GM12878 (cell line): ENCODE measurements around the gene CARMIL3. TPM values are rescaled to one million over a fixed set of nuclear protein-coding genes. Genes with fewer than 3 reads are reported as not detected.
A peak's percentile ranks its signal among the peaks of the same experiment; 100 is the strongest.

Experiments used
- ATAC-seq: fragments of 200-7000 bp; cut with Tn5 transposase; 3 replicates; pipeline ENCODE4 v1.9.1; 2020; ENCODE audit warnings: mild to moderate bottlenecking, moderate library complexity
- BruUV-seq: library from RNA; stranded (reverse); fragments of 400-500 nt; replicated peaks from 2 replicates; lab custom pipeline; 2021; lab: Mats Ljungman, UMichigan
- CTCF ChIA-PET: fragments of 300-600 bp; sonication (Branson Sonifier 250); formaldehyde crosslinking; extraction: SDS; loops from one replicate; lab custom pipeline; 2021; ENCODE audit warnings: inconsistent platforms; lab: Yijun Ruan, JAX
- POLR2A ChIA-PET: fragments of 350-600 bp; formaldehyde crosslinking; extraction: SDS; loops from one replicate; lab custom pipeline; 2021; ENCODE audit warnings: inconsistent platforms; lab: Charles Lee
- RAD21 ChIA-PET: fragments of 300-600 bp; sonication (Branson Sonifier 250); formaldehyde crosslinking; loops from one replicate; lab custom pipeline; 2023; ENCODE audit warnings: antibody characterized with exemption; ENCODE audit not compliant: unreplicated experiment; lab: Charles Lee
- SMC1A ChIA-PET: fragments of 300-600 bp; sonication (Branson Sonifier 250); formaldehyde crosslinking; loops from one replicate; lab custom pipeline; 2023; ENCODE audit not compliant: unreplicated experiment, uncharacterized antibody; lab: Charles Lee
- DNase-seq: peaks from one replicate; pipeline ENCODE4 v3.0.0-alpha.2; 2011; ENCODE audit warnings: low read depth, low spot score
- FAIRE-seq: peaks from 3 replicates; lab custom pipeline; 2011; peaks lifted over from hg19 to GRCh38; lab: Jason Lieb, UNC
- H2AFZ ChIP-seq: 2 replicates; pipeline ENCODE4 v1.6.0; 2011; ENCODE audit warnings: low read depth, low read length, control low read depth; ENCODE audit not compliant: control insufficient read depth
- H3K27ac ChIP-seq: 2 replicates; pipeline ENCODE4 v1.5.1; 2011; ENCODE audit warnings: control low read depth; ENCODE audit not compliant: control insufficient read depth, insufficient read depth
- H3K27me3 ChIP-seq, 2 experiments: replicated peaks in 1 of 2; 2 replicates each; pipeline versions ENCODE4 v1.6.0 to v1.6.1; 2011; ENCODE audit warnings: low read length in 1 of 2; ENCODE audit not compliant: control insufficient read depth in 2 of 2, insufficient read depth in 2 of 2
- H3K36me3 ChIP-seq, 2 experiments: 2 replicates each; pipeline ENCODE4 v1.5.1; 2011; ENCODE audit warnings: low read length in 1 of 2; ENCODE audit not compliant: control insufficient read depth in 2 of 2, insufficient read depth in 2 of 2
- H3K4me1 ChIP-seq: 2 replicates; pipeline ENCODE4 v1.6.1; 2011; ENCODE audit warnings: mild to moderate bottlenecking, low read length, moderate library complexity, mixed read lengths; ENCODE audit not compliant: control insufficient read depth, insufficient read depth
- H3K4me2 ChIP-seq: 2 replicates; pipeline ENCODE4 v1.6.0; 2011; ENCODE audit warnings: control low read depth; ENCODE audit not compliant: control insufficient read depth, insufficient read depth
- H3K4me3 ChIP-seq: fragments of 200-600 bp; sonication (generic); 2 replicates; pipeline ENCODE4 v1.5.1; 2016
- H3K79me2 ChIP-seq: 2 replicates; pipeline ENCODE4 v1.6.0; 2011; ENCODE audit warnings: low read length; ENCODE audit not compliant: control insufficient read depth, insufficient read depth
- H3K9ac ChIP-seq: 2 replicates; pipeline ENCODE4 v1.8.0; 2011; ENCODE audit warnings: low read length, control low read depth, mixed read lengths; ENCODE audit not compliant: control insufficient read depth, insufficient read depth
- H3K9me3 ChIP-seq: replicated peaks from 3 replicates; pipeline ENCODE4 v1.5.1; 2011; ENCODE audit warnings: mild to moderate bottlenecking, low read length; ENCODE audit not compliant: control insufficient read depth, insufficient read depth
- H4K20me1 ChIP-seq: 2 replicates; pipeline ENCODE4 v1.6.0; 2011; ENCODE audit not compliant: control insufficient read depth, insufficient read depth
- CHD1 ChIP-seq: IDR thresholded peaks from 2 replicates; pipeline ENCODE4 v1.6.1; 2012; ENCODE audit warnings: low read depth, low read length, improper control_type of control experiment
- NKRF ChIP-seq: fragments of 450-650 bp; conservative IDR thresholded peaks from 2 replicates; pipeline ENCODE4 v1.6.1; 2017; ENCODE audit warnings: mild to moderate bottlenecking, moderate library complexity
- WGBS: methylation state at CpG from one replicate; pipeline ENCODE4 v1.1.6; 2016; ENCODE audit warnings: low lambda C conversion rate; ENCODE audit not compliant: insufficient replicate concordance, insufficient coverage; ENCODE audit errors: missing lambda C conversion rate; 5-methylcytosine and 5-hydroxymethylcytosine counted together
- in situ Hi-C: fragments of 300-500 bp; cut with MboI; formaldehyde crosslinking; loops from 9 replicates; pipeline ENCODE4 v1.14.3; 2018; ENCODE audit warnings: mixed read lengths
- intact Hi-C: fragments of 100-400 bp; cut with micrococcal nuclease; formaldehyde crosslinking; loops from one replicate; pipeline ENCODE4 v1.14.2; 2022; ENCODE audit not compliant: unreplicated experiment
- polyA plus RNA-seq, 11 experiments: library from polyadenylated mRNA; depleted of rRNA in 4 of 11; unstranded in 6 of 11; stranded (reverse) in 5 of 11; fragments of >200 nt; fragmentation: Nextera tagmentation in 4 of 11; fragmentation: Illumina TruSeq in 1 of 11; extraction: Ambion mirVana in 4 of 11; extraction: Trizol in 1 of 11; gene quantifications; 1 replicate in 1 of 11; 2 replicates in 10 of 11; pipeline versions ENCODE4 v1.2.1 to v1.2.3, GENCODE V29; 2011 to 2016; ENCODE audit warnings: inconsistent platforms in 2 of 11, missing spikeins in 2 of 11, low read depth in 1 of 11
- total RNA-seq, 4 experiments: library from RNA; depleted of rRNA in 3 of 4; stranded (reverse); fragments of >200 nt in 3 of 4; fragmentation: Illumina TruSeq in 1 of 4; extraction: Trizol in 1 of 4; gene quantifications; 2 replicates each; pipeline versions ENCODE4 v1.2.1 to v1.2.3, GENCODE V29; 2013 to 2021

Gene CARMIL3
- total and polyA plus RNA-seq, 10 of the 15 experiments (the other 5 are each of a cell fraction or from before 2014, with no cell fraction given): 0.09 to 0.32 (median 0.25) TPM; not detected in 3

GRCh38 chr14:24115422-24116127 is 63.8 kb downstream of the CARMIL3 start:
- no peaks in the 10 kb centered on the region for H4K20me1 ChIP-seq
- ChIA-PET SMC1A (interaction anchor here (0.9 to 7.7 kb wide), 15 partner anchors 10 to 182 kb away, joined by 3 to 70 read pairs (median 7); partner anchors contain the start of genes CHMP4A, IPO4, IRF9 and PCK2), CTCF (interaction anchor here (0.7 to 5.9 kb wide), 18 partner anchors 8 to 1021 kb away, joined by 3 to 39 read pairs (median 7); partner anchors contain the start of genes ACIN1, CIDEB, EMC9 and IRF9), POLR2A (interaction anchor here (0.7 to 17.1 kb wide), 15 partner anchors 10 to 315 kb away, joined by 3 to 276 read pairs (median 7); partner anchors contain the start of genes CARMIL3, CHMP4A, EMC9 and FITM1), RAD21 (interaction anchor here (1.1 to 5.8 kb wide), 17 partner anchors 9 to 158 kb away, joined by 3 to 69 read pairs (median 9); partner anchors contain the start of genes CARMIL3, EMC9, IPO4 and IRF9)
- H3K36me3 ChIP-seq: peaks cover 7 to 23% of the 10 kb centered on the region in 2 experiments
- DNase-seq: no peak
- peak overlapping the region; percentile 82 for H3K9ac ChIP-seq
- BruUV-seq: TSS peak; percentile 76
- peaks cover 5% of the 10 kb centered on the region for H3K4me1 ChIP-seq
- H3K27ac ChIP-seq: peak overlapping the region; percentile 94
- no peaks in the 10 kb centered on the region for H3K27me3 ChIP-seq
- in situ Hi-C loops: loop anchor here (25.0 kb wide), 1 partner anchor 803 kb away; the partner anchor contains the start of genes BCL2L2, PABPN1 and PPP1R3E
- WGBS: 0% methylated on average over 14 of the region's 14 CpGs
- peaks cover 24% of the 10 kb centered on the region for H3K79me2 ChIP-seq
- no peak for FAIRE-seq
- H3K9me3 ChIP-seq: no peaks in the 10 kb centered on the region
- TF ChIP-seq NKRF: peak; percentile 26; the same call in 1 of the 2 replicates
- TF ChIP-seq CHD1: no peak
- ATAC-seq: no peak
- H3K4me3 ChIP-seq: peak overlapping the region; percentile 96
- H3K4me2 ChIP-seq: peak overlapping the region; percentile 92
- intact Hi-C loops: loop anchor here (2.0 kb wide), 1 partner anchor 55 kb away; no protein-coding TSS in a partner anchor
- H2AFZ ChIP-seq: peak overlapping the region; percentile 82
